ENCODE results near the gene MCC.

MCC gene

GRCh38 chr5:113450929-113451328 is 37.3 kb downstream of the MCC start:
- H3K4me3 ChIP-seq (replicated peaks; ENCODE audit: low read depth, low read length): no peak overlapping the region
- no peak for TF ChIP-seq CTCF (IDR thresholded peaks at IDR 0.05; ENCODE audit: low read length, missing control alignments)
- DNase-seq (ENCODE audit: low read depth): no peak

GRCh38 chr5:113450462-113450861 is 37.8 kb downstream of the MCC start:
- TF ChIP-seq CTCF (IDR thresholded peaks at IDR 0.05; ENCODE audit: low read length, missing control alignments): no peak
- peak; percentile 11 for DNase-seq (ENCODE audit: low read depth)
- H3K4me3 ChIP-seq (replicated peaks; ENCODE audit: low read depth, low read length): no peak overlapping the region

- no peak for DNase-seq (ENCODE audit: low read depth)
Measured at GRCh38 chr5:113448252-113448651, 40.0 kb downstream of the MCC start.

GRCh38 chr5:113447498-113448050 is 40.7 kb downstream of the MCC start:
- peak; percentile 30 for TF ChIP-seq CTCF (IDR thresholded peaks at IDR 0.05; ENCODE audit: low read length, missing control alignments)
- peak; percentile 13 for DNase-seq (ENCODE audit: low read depth)

More at GRCh38 chr5:113448252-113448651, 40.0 kb downstream of the MCC start:
- no peak overlapping the region for H3K4me3 ChIP-seq (replicated peaks; ENCODE audit: low read depth, low read length)
- TF ChIP-seq CTCF (IDR thresholded peaks at IDR 0.05; ENCODE audit: low read length, missing control alignments): no peak

GRCh38 chr5:113446358-113446927 is 41.8 kb downstream of the MCC start:
- no peak overlapping the region for H3K4me3 ChIP-seq (replicated peaks; ENCODE audit: low read depth, low read length)
- TF ChIP-seq CTCF (IDR thresholded peaks at IDR 0.05; ENCODE audit: low read length, missing control alignments): no peak
- DNase-seq (ENCODE audit: low read depth): no peak

More at GRCh38 chr5:113447498-113448050, 40.7 kb downstream of the MCC start:
- H3K4me3 ChIP-seq (replicated peaks; ENCODE audit: low read depth, low read length): no peak overlapping the region

GRCh38 chr5:113437111-113437510 is 51.1 kb downstream of the MCC start:
- no peak for TF ChIP-seq CTCF (IDR thresholded peaks at IDR 0.05; ENCODE audit: low read length, missing control alignments)
- H3K4me3 ChIP-seq (replicated peaks; ENCODE audit: low read depth, low read length): no peak overlapping the region
- no peak for DNase-seq (ENCODE audit: low read depth)

GRCh38 chr5:113435575-113435974 is 52.7 kb downstream of the MCC start:
- no peak for TF ChIP-seq CTCF (IDR thresholded peaks at IDR 0.05; ENCODE audit: low read length, missing control alignments)
- DNase-seq (ENCODE audit: low read depth): no peak

More at GRCh38 chr5:113435575-113435974, 52.7 kb downstream of the MCC start:
- no peak overlapping the region for H3K4me3 ChIP-seq (replicated peaks; ENCODE audit: low read depth, low read length)
